CD4-positive, alpha-beta T cell (primary cell): ENCODE data around the gene GFER. TPM values are rescaled to one million over a fixed set of nuclear protein-coding genes. Genes with fewer than 3 reads are reported as not detected.

Source experiments
- ATAC-seq: fragments of 200-7000 bp; cut with Tn5 transposase; one replicate; pipeline ENCODE4 v1.10.0; 2022; ENCODE audit warnings: mild to moderate bottlenecking; ENCODE audit not compliant: poor library complexity
- CTCF ChIA-PET: fragments of 350-600 bp; sonication (Branson Sonifier 250); formaldehyde crosslinking; loops from one replicate; lab custom pipeline; 2021; ENCODE audit warnings: antibody characterized with exemption, inconsistent platforms; lab: Charles Lee
- POLR2A ChIA-PET: fragments of 350-600 bp; sonication (Branson Sonifier 250); formaldehyde crosslinking; loops from one replicate; lab custom pipeline; 2021; ENCODE audit warnings: antibody characterized with exemption, inconsistent platforms; lab: Charles Lee
- DNase-seq, 14 experiments: peaks; one replicate each; pipeline ENCODE4 v3.0.0-alpha.2; 2013 to 2020; ENCODE audit warnings: mixed read lengths in 2 of 14
- H3K27ac ChIP-seq, 2 donors: one replicate each; pipeline versions ENCODE4 v1.5.1 to v1.7.0; 2013; ENCODE audit warnings: low read length in 2 of 2, low read depth in 1 of 2, mild to moderate bottlenecking in 1 of 2
- H3K27me3 ChIP-seq, 2 experiments: 1 replicate in 1 of 2; 2 replicates in 1 of 2; pipeline versions ENCODE4 v1.6.1 to v1.7.0; 2013; ENCODE audit warnings: low read length in 2 of 2, control low read depth in 1 of 2, mild to moderate bottlenecking in 1 of 2, moderate library complexity in 1 of 2; ENCODE audit not compliant: insufficient read depth in 2 of 2, control insufficient read depth in 1 of 2
- H3K36me3 ChIP-seq: one replicate; pipeline ENCODE4 v1.6.1; 2013; ENCODE audit warnings: low read length, control low read depth; ENCODE audit not compliant: insufficient read depth
- H3K4me1 ChIP-seq: one replicate; pipeline ENCODE4 v1.6.1; 2013; ENCODE audit warnings: low read length, control low read depth; ENCODE audit not compliant: insufficient read depth
- H3K4me3 ChIP-seq: one replicate; pipeline ENCODE4 v1.5.1; 2013; ENCODE audit warnings: mild to moderate bottlenecking, low read length, moderate library complexity
- H3K9me3 ChIP-seq, 2 experiments: 1 replicate in 1 of 2; 2 replicates in 1 of 2; pipeline versions ENCODE4 v1.6.1 to v1.7.0; 2013; ENCODE audit warnings: low read length in 2 of 2, mild to moderate bottlenecking in 2 of 2, control low read depth in 1 of 2, moderate library complexity in 1 of 2; ENCODE audit not compliant: control insufficient read depth in 1 of 2, insufficient read depth in 1 of 2
- H3K27ac Mint-ChIP-seq: one replicate; pipeline ENCODE4 v1.8.0; 2020; ENCODE audit warnings: mixed read lengths
- H3K27me3 Mint-ChIP-seq: one replicate; pipeline ENCODE4 v1.8.0; 2021; ENCODE audit warnings: mixed read lengths
- H3K36me3 Mint-ChIP-seq: one replicate; pipeline ENCODE4 v1.8.0; 2021; ENCODE audit warnings: low read depth, mixed read lengths
- H3K4me1 Mint-ChIP-seq: one replicate; pipeline ENCODE4 v1.8.0; 2021; ENCODE audit warnings: low read depth, mixed read lengths
- H3K4me3 Mint-ChIP-seq: one replicate; pipeline ENCODE4 v1.8.0; 2020; ENCODE audit warnings: mild to moderate bottlenecking, mixed read lengths
- H3K9me3 Mint-ChIP-seq: one replicate; pipeline ENCODE4 v1.8.0; 2020; ENCODE audit warnings: mixed read lengths
- intact Hi-C, 2 experiments: fragments of 100-400 bp; cut with DNase I in 1 of 2; cut with micrococcal nuclease in 1 of 2; formaldehyde crosslinking; loops; one replicate each; pipeline versions ENCODE4 v1.15.1 to v1.9.0; 2023 to 2025; cut with DNase I, micrococcal nuclease
- total RNA-seq, 174 experiments: library from RNA in 2 of 174; stranded (reverse) in 2 of 174; gene quantifications; one replicate each; pipeline ENCODE4 v1.2.3 and lab custom pipeline; 2021 to 2026
- TF ChIP-seq, protein P1 (sequence below): fragments of 200-600 bp; IDR thresholded peaks from one replicate; pipeline ENCODE4 v1.8.0; 2022; ENCODE audit warnings: antibody characterized with exemption, mild to moderate bottlenecking

GFER gene
- total RNA-seq, 2 experiments from 2014 or later, result 14.5 TPM

GRCh38 chr16:2016407-2016922, 32.5 kb downstream of the GFER start:
- H3K27ac Mint-ChIP-seq, result no peak overlapping the region
- TF ChIP-seq, protein P1, sequence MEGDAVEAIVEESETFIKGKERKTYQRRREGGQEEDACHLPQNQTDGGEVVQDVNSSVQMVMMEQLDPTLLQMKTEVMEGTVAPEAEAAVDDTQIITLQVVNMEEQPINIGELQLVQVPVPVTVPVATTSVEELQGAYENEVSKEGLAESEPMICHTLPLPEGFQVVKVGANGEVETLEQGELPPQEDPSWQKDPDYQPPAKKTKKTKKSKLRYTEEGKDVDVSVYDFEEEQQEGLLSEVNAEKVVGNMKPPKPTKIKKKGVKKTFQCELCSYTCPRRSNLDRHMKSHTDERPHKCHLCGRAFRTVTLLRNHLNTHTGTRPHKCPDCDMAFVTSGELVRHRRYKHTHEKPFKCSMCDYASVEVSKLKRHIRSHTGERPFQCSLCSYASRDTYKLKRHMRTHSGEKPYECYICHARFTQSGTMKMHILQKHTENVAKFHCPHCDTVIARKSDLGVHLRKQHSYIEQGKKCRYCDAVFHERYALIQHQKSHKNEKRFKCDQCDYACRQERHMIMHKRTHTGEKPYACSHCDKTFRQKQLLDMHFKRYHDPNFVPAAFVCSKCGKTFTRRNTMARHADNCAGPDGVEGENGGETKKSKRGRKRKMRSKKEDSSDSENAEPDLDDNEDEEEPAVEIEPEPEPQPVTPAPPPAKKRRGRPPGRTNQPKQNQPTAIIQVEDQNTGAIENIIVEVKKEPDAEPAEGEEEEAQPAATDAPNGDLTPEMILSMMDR, result peak; percentile 33

GRCh38 chr16:2019518-2019920, 35.5 kb downstream of the GFER start, which contains the start of gene NPW:
TSS of gene NPW (plus strand) at chr16:2019785.
- DNase-seq (peak in 2 of 14 experiments; percentile 23 to 49), ATAC-seq (no peak)
- TF ChIP-seq, protein P1, result no peak
- Histone ChIP-seq H3K4me1 (peaks cover 35% of the 10 kb centered on the region), H3K36me3 (no peaks in the 10 kb centered on the region), H3K27me3 (peaks cover 23 to 33% of the 10 kb centered on the region in 2 experiments), H3K9me3 (no peaks in the 10 kb centered on the region), H3K27ac (no peak within 1 kb of the TSS), H3K4me3 (no peak within 1 kb of the TSS)
- peaks cover 29% of the 10 kb centered on the region for H3K27me3 Mint-ChIP-seq
- CTCF ChIA-PET, result interaction anchor here (1.5 kb wide), 1 partner anchor 121 kb away, joined by 3 read pairs; no protein-coding TSS in a partner anchor
- H3K4me1 Mint-ChIP-seq, result peaks cover 13% of the 10 kb centered on the region
- H3K4me3 Mint-ChIP-seq, result peak within 1 kb of the TSS; percentile 34
- intact Hi-C loops, result no loop called here
- H3K36me3 Mint-ChIP-seq, result no peaks in the 10 kb centered on the region
- no peak within 1 kb of the TSS for H3K27ac Mint-ChIP-seq
- POLR2A ChIA-PET, result no interaction called here
- no peaks in the 10 kb centered on the region for H3K9me3 Mint-ChIP-seq

More at GRCh38 chr16:2016407-2016922, 32.5 kb downstream of the GFER start:
- Mint-ChIP-seq H3K9me3 (no peaks in the 10 kb centered on the region), H3K36me3 (no peaks in the 10 kb centered on the region), H3K4me1 (no peaks in the 10 kb centered on the region), H3K4me3 (no peak overlapping the region), H3K27me3 (peaks cover 14% of the 10 kb centered on the region)
- Histone ChIP-seq H3K4me1 (peaks cover 15% of the 10 kb centered on the region), H3K27ac (no peak overlapping the region), H3K27me3 (peaks cover 20 to 22% of the 10 kb centered on the region in 2 experiments), H3K36me3 (no peaks in the 10 kb centered on the region), H3K4me3 (no peak overlapping the region), H3K9me3 (no peaks in the 10 kb centered on the region)
- no peak for ATAC-seq
- ChIA-PET POLR2A (interaction anchor here (1.2 kb wide), 1 partner anchor 139 kb away, joined by 3 read pairs; the partner anchor contains the start of gene TRAF7), CTCF (interaction anchor here (1.1 to 1.5 kb wide), 5 partner anchors 12 to 139 kb away, joined by 3 to 8 read pairs (median 7); partner anchors contain the start of gene TRAF7)
- intact Hi-C loops, result no loop called here
- peak in 3 of 14 experiments; percentile 43 to 49 (median 46) for DNase-seq

- ATAC-seq, result no peak
- DNase-seq, result no peak
- no peaks in the 10 kb centered on the region for H3K36me3 ChIP-seq
- no peaks in the 10 kb centered on the region for H3K9me3 Mint-ChIP-seq
- no peaks in the 10 kb centered on the region for H3K9me3 ChIP-seq
- intact Hi-C loops, result loop anchor here in 1 of 2 experiments (10.0 kb wide), 1 partner anchor 235 kb away; the partner anchor contains the start of gene ECI1
- H3K27ac ChIP-seq, result no peak overlapping the region
- no peaks in the 10 kb centered on the region for H3K36me3 Mint-ChIP-seq
- H3K4me1 Mint-ChIP-seq, result peaks cover 13% of the 10 kb centered on the region
- H3K4me1 ChIP-seq, result peaks cover 35% of the 10 kb centered on the region
- H3K27me3 ChIP-seq, result peaks cover 23 to 33% of the 10 kb centered on the region in 2 experiments
- no peak overlapping the region for H3K4me3 Mint-ChIP-seq
- no peak overlapping the region for H3K4me3 ChIP-seq
- H3K27me3 Mint-ChIP-seq, result peaks cover 29% of the 10 kb centered on the region
- no peak overlapping the region for H3K27ac Mint-ChIP-seq
- TF ChIP-seq, protein P1, result no peak
- POLR2A ChIA-PET, result interaction anchor here (1.4 kb wide), 1 partner anchor 135 kb away, joined by 6 read pairs; the partner anchor contains the start of gene TRAF7
- CTCF ChIA-PET, result interaction anchor here (1.5 kb wide), 1 partner anchor 120 kb away, joined by 3 read pairs; no protein-coding TSS in a partner anchor
Observed at GRCh38 chr16:2019921-2020831, 36.2 kb downstream of the GFER start.
